ENCODE data around the gene PIAS1.
A peak's percentile ranks its signal among the peaks of the same experiment; 100 is the strongest.

PIAS1 gene

DNA sequence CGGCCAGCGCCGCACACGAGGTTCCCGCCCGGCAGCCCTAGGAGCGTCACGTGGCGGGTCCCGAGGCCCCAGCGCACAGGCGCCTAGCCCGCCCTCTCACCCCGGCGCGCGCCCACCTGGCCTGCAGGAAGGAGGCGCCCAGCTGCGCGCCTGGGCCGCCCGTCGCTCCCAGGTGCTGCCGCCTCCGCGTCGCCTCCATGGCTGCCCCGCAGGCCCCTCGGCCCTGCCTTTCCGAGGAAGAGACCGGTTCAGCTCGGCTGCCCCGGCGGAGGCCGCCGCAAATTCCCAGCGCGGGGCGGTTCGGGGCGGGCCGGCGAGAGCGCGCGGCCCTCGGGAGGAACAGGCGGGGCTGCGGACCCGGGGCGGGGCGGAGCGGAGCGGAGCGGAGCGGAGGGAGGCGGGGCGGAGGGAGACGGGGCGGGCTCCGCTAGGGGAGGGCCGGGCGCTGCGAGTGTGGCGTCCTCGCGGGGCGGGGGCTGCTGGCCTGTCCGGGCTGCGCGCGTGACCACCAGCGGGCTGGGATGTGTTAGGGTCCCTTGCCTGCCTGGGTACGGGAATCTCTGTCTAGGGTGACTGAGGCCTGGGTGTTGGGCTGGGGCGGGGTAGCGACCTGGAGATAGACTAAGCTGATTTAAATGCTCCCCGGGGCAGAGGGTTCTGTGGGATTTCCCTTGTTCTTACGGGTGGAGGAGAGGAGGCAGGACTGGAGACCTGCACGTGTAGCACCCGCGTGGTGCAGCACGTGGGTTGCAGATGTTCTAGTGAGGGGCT, 175.5 kb downstream of the PIAS1 start, which contains the start of gene CLN6:
CLN6 (minus strand) TSS at position 343 of the 771 bp plus-strand sequence; CDS start at position 199, 144 bp downstream.
- peaks cover 38% of the 10 kb centered on the region for H3F3A ChIP-seq (ENCODE audit: insufficient read depth, low read length)
- H4K20me1 ChIP-seq (ENCODE audit: insufficient read depth, low read length): no peaks in the 10 kb centered on the region
- peaks cover 30% of the 10 kb centered on the region for H3K4me1 ChIP-seq (ENCODE audit: low read length)
- H3K9me3 ChIP-seq (replicated peaks; ENCODE audit: insufficient read depth, low read length): no peaks in the 10 kb centered on the region
- DNase-seq: peak; percentile 86
- H3K27ac ChIP-seq (ENCODE audit: low read length): peak within 1 kb of the TSS; percentile 87
- TF ChIP-seq EZH2 (optimal IDR thresholded peaks at IDR 0.05; ENCODE audit: low read depth, low read length) (no peak), EZH2phosphoT487 (IDR thresholded peaks at IDR 0.05; ENCODE audit: low read length) (no peak)
- TF ChIP-seq, protein P1, sequence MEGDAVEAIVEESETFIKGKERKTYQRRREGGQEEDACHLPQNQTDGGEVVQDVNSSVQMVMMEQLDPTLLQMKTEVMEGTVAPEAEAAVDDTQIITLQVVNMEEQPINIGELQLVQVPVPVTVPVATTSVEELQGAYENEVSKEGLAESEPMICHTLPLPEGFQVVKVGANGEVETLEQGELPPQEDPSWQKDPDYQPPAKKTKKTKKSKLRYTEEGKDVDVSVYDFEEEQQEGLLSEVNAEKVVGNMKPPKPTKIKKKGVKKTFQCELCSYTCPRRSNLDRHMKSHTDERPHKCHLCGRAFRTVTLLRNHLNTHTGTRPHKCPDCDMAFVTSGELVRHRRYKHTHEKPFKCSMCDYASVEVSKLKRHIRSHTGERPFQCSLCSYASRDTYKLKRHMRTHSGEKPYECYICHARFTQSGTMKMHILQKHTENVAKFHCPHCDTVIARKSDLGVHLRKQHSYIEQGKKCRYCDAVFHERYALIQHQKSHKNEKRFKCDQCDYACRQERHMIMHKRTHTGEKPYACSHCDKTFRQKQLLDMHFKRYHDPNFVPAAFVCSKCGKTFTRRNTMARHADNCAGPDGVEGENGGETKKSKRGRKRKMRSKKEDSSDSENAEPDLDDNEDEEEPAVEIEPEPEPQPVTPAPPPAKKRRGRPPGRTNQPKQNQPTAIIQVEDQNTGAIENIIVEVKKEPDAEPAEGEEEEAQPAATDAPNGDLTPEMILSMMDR (IDR thresholded peaks at IDR 0.05; ENCODE audit: low read length): no peak
- H3K36me3 ChIP-seq (replicated peaks; ENCODE audit: insufficient read depth, low read length): no peaks in the 10 kb centered on the region; the same call in 1 of the 2 replicates
- H3K79me2 ChIP-seq (ENCODE audit: low read length): peaks cover 60% of the 10 kb centered on the region
- no peaks in the 10 kb centered on the region for H3K27me3 ChIP-seq (replicated peaks; ENCODE audit: insufficient read depth, low read length)
- peak within 1 kb of the TSS; percentile 100 for H3K9ac ChIP-seq (ENCODE audit: low read length)
- no peaks in the 10 kb centered on the region for H3K9me2 ChIP-seq (replicated peaks; ENCODE audit: insufficient read depth, low read length)
- H3K4me3 ChIP-seq (ENCODE audit: low read length): peak within 1 kb of the TSS; percentile 98
- H2AFZ ChIP-seq (ENCODE audit: low read length): peak within 1 kb of the TSS; percentile 67
- peak within 1 kb of the TSS; percentile 97 for H3K4me2 ChIP-seq (ENCODE audit: low read depth, low read length)

DNA sequence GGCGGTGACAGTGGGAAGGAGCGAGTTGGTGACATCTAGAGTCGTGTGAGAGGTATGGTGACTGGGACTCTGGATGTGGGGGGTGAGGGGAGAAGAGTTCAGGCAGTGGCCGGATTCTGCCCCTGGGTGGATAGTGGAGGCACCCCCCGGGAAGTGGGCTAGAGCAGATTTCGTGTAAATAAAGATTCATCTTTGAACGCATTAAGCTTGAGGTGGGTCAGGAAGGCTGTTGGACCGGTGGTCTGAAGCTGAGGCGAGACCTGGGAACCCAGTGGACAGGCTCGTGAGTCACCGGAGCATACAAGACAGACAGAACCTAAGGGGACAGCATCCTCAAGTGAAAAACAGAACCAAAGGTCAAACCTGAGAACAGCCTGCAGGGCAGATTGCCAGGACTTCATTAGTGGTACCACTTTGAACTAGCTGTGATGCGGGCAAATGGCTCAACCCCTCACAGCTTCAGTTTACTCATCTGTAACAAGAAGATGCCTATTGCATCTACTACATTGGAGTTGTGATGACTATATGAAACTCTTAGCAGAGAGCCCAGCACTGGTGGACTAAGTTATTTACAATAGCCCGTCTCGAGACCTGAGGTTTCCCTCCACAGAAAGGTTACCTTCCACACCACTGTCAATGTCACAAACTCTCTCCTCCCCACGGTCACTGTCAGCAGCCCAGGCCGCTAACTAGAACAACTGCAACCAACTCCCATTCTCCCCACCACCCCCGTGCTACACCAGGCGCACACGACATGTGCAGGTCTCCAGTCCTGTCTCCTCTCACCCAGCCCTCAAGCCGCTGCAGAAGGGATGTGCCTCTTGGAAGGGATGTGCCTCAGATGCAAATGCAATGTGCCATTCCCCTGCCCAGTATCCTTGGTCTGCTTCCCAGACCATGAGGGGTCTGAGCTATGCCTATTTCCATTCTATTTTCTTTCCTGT, 176.3 kb downstream of the PIAS1 start:
- TF ChIP-seq, protein P1 (IDR thresholded peaks at IDR 0.05; ENCODE audit: low read length): peak; percentile 32
- TF ChIP-seq EZH2phosphoT487 (IDR thresholded peaks at IDR 0.05; ENCODE audit: low read length): no peak
- peak overlapping the region; percentile 100 for H3K9ac ChIP-seq (ENCODE audit: low read length)
- no peaks in the 10 kb centered on the region for H3K9me2 ChIP-seq (replicated peaks; ENCODE audit: insufficient read depth, low read length)
- peak overlapping the region; percentile 77 for H3K4me2 ChIP-seq (ENCODE audit: low read depth, low read length)
- no peaks in the 10 kb centered on the region for H3K9me3 ChIP-seq (replicated peaks; ENCODE audit: insufficient read depth, low read length)
- no peak for DNase-seq
- peaks cover 22% of the 10 kb centered on the region for H3K4me1 ChIP-seq (ENCODE audit: low read length)
- peak overlapping the region; percentile 62; the same call in 1 of the 2 replicates for H2AFZ ChIP-seq (ENCODE audit: low read length)
- H3K36me3 ChIP-seq (replicated peaks; ENCODE audit: insufficient read depth, low read length): no peaks in the 10 kb centered on the region; the same call in 1 of the 2 replicates
- H3K27me3 ChIP-seq (replicated peaks; ENCODE audit: insufficient read depth, low read length): no peaks in the 10 kb centered on the region
- peak overlapping the region; percentile 87; the same call in 1 of the 2 replicates for H3K27ac ChIP-seq (ENCODE audit: low read length)
- H3F3A ChIP-seq (ENCODE audit: insufficient read depth, low read length): peaks cover 29% of the 10 kb centered on the region
- H3K4me3 ChIP-seq (ENCODE audit: low read length): peak overlapping the region; percentile 75
- no peaks in the 10 kb centered on the region for H4K20me1 ChIP-seq (ENCODE audit: insufficient read depth, low read length)
- peaks cover 51% of the 10 kb centered on the region for H3K79me2 ChIP-seq (ENCODE audit: low read length)

DNA sequence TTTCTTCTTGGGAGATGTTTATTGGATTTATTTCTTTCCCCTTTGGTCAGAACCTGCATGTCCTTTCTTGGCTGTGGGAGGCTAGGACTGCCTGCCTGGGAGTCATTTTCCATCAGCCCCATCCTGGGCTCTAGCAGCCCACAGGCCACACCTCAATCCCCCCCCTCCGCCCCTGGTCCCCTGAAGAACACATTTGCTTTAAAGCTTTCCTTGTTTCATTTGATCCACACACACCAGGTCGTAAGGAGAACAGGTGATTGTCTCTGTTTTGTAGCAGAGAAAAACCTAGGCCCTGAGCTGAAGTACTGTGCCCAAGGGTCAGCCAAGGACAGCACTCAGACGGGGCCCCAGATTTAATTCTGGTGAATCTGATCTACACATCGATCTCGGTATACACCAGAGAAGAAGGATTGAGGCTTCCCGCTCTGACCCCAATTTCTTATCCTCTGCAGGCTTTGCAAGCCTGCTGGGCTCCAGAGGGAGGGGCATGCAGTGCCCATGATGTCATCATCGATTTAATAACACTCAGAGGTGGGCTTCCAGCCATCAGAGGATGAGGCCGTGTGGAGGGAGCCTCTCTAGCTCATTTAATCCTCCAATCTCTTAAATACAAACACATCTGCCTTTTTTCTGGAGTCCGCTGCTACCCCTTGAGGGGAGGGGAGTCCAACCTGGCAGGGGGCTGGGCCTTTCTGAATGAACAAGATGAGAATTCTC, 177.1 kb downstream of the PIAS1 start:
- no peaks in the 10 kb centered on the region for H4K20me1 ChIP-seq (ENCODE audit: insufficient read depth, low read length)
- no peak overlapping the region for H3K27ac ChIP-seq (ENCODE audit: low read length)
- H3K27me3 ChIP-seq (replicated peaks; ENCODE audit: insufficient read depth, low read length): no peaks in the 10 kb centered on the region
- H3K36me3 ChIP-seq (replicated peaks; ENCODE audit: insufficient read depth, low read length): no peaks in the 10 kb centered on the region; the same call in 1 of the 2 replicates
- H3K4me1 ChIP-seq (ENCODE audit: low read length): peaks cover 16% of the 10 kb centered on the region
- no peaks in the 10 kb centered on the region for H3K9me2 ChIP-seq (replicated peaks; ENCODE audit: insufficient read depth, low read length)
- peaks cover 43% of the 10 kb centered on the region for H3K79me2 ChIP-seq (ENCODE audit: low read length)
- H3K9ac ChIP-seq (ENCODE audit: low read length): no peak overlapping the region
- no peak overlapping the region for H3K4me3 ChIP-seq (ENCODE audit: low read length)
- H3F3A ChIP-seq (ENCODE audit: insufficient read depth, low read length): peaks cover 22% of the 10 kb centered on the region
- TF ChIP-seq, protein P1 (IDR thresholded peaks at IDR 0.05; ENCODE audit: low read length): no peak
- no peak for TF ChIP-seq EZH2phosphoT487 (IDR thresholded peaks at IDR 0.05; ENCODE audit: low read length)
- no peaks in the 10 kb centered on the region for H3K9me3 ChIP-seq (replicated peaks; ENCODE audit: insufficient read depth, low read length)
- no peak overlapping the region for H3K4me2 ChIP-seq (ENCODE audit: low read depth, low read length)
- no peak overlapping the region for H2AFZ ChIP-seq (ENCODE audit: low read length)
- DNase-seq: no peak
